Activated T-cell treated with anti-CD3 and anti-CD28 coated beads, Interleukin-2, amount 50 U/mL, for 72 hours (primary cell): ENCODE results near the gene PHACTR1. TPM values are rescaled to one million over a fixed set of nuclear protein-coding genes. Genes with fewer than 3 reads are reported as not detected.
A peak's percentile ranks its signal among the peaks of the same experiment; 100 is the strongest.

Experiments used
- ATAC-seq, 2 donors: fragments of 150-1000 bp; cut with Tn5 transposase; replicated peaks in 1 of 2; 2 replicates each; pipeline ENCODE4 v1.10.0; 2021; ENCODE audit warnings: moderate library complexity in 2 of 2, mild to moderate bottlenecking in 1 of 2
- DNase-seq, 2 donors: peaks; one replicate each; pipeline ENCODE4 v3.0.0; 2021 to 2022; ENCODE audit warnings: mixed read lengths in 1 of 2
- H3K27ac Mint-ChIP-seq: one replicate; pipeline ENCODE4 v1.8.0; 2022; ENCODE audit warnings: mild to moderate bottlenecking, moderate library complexity, mixed read lengths
- H3K27me3 Mint-ChIP-seq: one replicate; pipeline ENCODE4 v1.8.0; 2022; ENCODE audit warnings: low read depth, mixed read lengths
- H3K36me3 Mint-ChIP-seq, 2 donors: one replicate each; pipeline ENCODE4 v1.8.0; 2022; ENCODE audit warnings: mixed read lengths in 2 of 2, mild to moderate bottlenecking in 1 of 2; ENCODE audit not compliant: insufficient read depth in 2 of 2
- H3K4me1 Mint-ChIP-seq: one replicate; pipeline ENCODE4 v1.8.0; 2022; ENCODE audit warnings: low read depth, mixed read lengths
- H3K4me3 Mint-ChIP-seq, 2 donors: one replicate each; pipeline ENCODE4 v1.8.0; 2022; ENCODE audit warnings: mild to moderate bottlenecking in 2 of 2, mixed read lengths in 2 of 2, moderate library complexity in 2 of 2
- H3K9me3 Mint-ChIP-seq, 2 donors: one replicate each; pipeline ENCODE4 v1.8.0; 2022; ENCODE audit warnings: mixed read lengths in 2 of 2
- total RNA-seq, 2 donors: library from RNA; stranded (reverse); gene quantifications; one replicate each; pipeline ENCODE4 v1.2.3, GENCODE V29; 2022

The PHACTR1 gene
- total RNA-seq, 2 donors from 2014 or later = 0.05 to 0.16 TPM

DNA sequence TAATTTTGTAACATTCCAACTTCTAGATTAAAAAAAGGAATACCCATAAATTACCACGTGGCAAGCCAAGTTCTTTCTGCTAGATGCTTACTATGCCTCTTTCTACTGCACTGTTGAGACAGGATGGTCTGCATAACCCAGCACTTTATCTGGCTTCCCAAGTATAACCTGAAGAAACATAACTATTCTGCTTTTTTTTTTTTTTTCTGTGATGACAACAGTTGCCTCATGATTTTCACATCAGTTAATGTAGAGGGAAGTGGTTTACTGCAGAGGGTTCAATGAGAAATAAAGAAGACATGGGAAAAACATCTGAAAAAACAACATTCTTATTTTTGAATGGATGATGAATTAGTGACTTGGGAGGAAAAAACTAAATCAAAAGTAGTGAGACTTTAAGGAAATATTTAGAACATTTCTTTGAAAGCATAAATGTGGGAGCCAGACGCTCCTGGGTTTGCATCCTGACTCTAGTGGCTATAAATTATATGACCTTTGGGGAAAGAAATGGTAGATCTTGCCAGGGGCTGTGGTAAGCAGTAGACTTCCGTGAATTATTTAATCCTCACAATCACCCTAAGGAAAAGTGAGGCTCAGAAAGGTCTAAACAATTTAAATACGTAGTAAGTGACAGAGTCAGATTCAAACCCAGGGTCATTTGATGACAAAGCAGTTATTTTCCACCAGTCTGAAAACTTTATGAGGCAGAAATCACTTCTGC is 230.7 kb downstream of the PHACTR1 start:
- Mint-ChIP-seq H3K9me3 (peaks cover 0 to 2% of the 10 kb centered on the region in 2 donors), H3K27me3 (peaks cover 9% of the 10 kb centered on the region)

GRCh38 chr6:12947967-12948366 is 231.4 kb downstream of the PHACTR1 start:
- H3K36me3 Mint-ChIP-seq = no peaks in the 10 kb centered on the region
- no peak overlapping the region for H3K27ac Mint-ChIP-seq
- peaks cover 0 to 2% of the 10 kb centered on the region in 2 donors for H3K9me3 Mint-ChIP-seq
- DNase-seq (no peak), ATAC-seq (no peak)
- H3K27me3 Mint-ChIP-seq = peaks cover 9% of the 10 kb centered on the region
- H3K4me3 Mint-ChIP-seq = no peak overlapping the region
- H3K4me1 Mint-ChIP-seq = no peaks in the 10 kb centered on the region

More for the DNA sequence above, 230.7 kb downstream of the PHACTR1 start:
- DNase-seq (no peak), ATAC-seq (no peak)
- no peaks in the 10 kb centered on the region for H3K4me1 Mint-ChIP-seq
- H3K27ac Mint-ChIP-seq = no peak overlapping the region
- no peaks in the 10 kb centered on the region for H3K36me3 Mint-ChIP-seq
- H3K4me3 Mint-ChIP-seq = no peak overlapping the region

DNA sequence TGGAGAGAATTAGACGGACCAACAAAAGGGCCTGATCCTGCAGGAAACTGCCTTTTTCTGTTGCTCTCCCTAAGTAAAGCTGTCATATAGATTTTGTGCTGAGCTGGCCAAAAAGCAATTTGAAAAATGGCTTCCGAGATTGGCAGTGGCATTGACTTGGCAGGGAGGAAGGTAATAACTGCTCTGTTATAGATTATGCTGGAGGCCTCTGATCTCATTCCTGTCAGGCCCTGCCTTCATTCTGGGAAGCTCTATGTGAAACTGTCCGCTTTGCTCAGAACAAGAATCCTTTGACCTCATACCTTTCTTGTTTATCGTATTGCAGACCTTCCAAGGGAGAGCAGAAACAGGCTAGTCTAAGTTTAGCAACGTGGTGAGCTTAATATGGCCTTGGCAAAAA is 234.4 kb downstream of the PHACTR1 start:
- Mint-ChIP-seq H3K27ac (no peak overlapping the region), H3K4me3 (no peak overlapping the region), H3K9me3 (peaks cover 0 to 2% of the 10 kb centered on the region in 2 donors), H3K36me3 (no peaks in the 10 kb centered on the region), H3K4me1 (no peaks in the 10 kb centered on the region), H3K27me3 (peaks cover 24% of the 10 kb centered on the region)
- ATAC-seq = peak in 1 of 2 donors; percentile 51
- no peak for DNase-seq

DNA sequence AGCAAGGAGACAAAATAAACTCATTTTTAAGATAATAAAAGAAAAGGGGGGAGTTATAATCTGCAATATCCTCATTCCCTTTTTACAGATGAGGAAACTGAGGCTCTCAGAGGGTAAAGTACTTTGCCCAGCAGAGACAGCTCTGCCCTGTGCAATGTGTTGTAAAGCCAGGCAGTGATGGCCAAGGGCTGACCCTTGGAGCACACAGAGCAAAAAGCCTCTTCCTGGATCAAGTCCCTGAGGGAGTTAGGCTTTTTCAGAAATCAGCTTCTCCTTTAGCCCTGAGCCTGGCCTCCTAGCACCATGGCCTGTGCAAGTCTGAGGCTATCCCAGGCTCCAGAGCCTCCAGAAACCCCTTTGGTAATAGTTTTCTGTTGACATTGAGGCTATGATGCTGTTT is 234.8 kb downstream of the PHACTR1 start:
- no peak for ATAC-seq
- Mint-ChIP-seq H3K27ac (no peak overlapping the region), H3K4me1 (no peaks in the 10 kb centered on the region), H3K9me3 (peaks cover 0 to under 1% of the 10 kb centered on the region in 2 donors), H3K4me3 (no peak overlapping the region), H3K36me3 (no peaks in the 10 kb centered on the region), H3K27me3 (peaks cover 24% of the 10 kb centered on the region)
- DNase-seq = no peak

GRCh38 chr6:12952318-12952717 is 235.8 kb downstream of the PHACTR1 start:
- no peaks in the 10 kb centered on the region for H3K36me3 Mint-ChIP-seq
- no peak overlapping the region for H3K27ac Mint-ChIP-seq
- no peaks in the 10 kb centered on the region for H3K4me1 Mint-ChIP-seq
- H3K4me3 Mint-ChIP-seq = no peak overlapping the region
- no peaks in the 10 kb centered on the region for H3K9me3 Mint-ChIP-seq
- ATAC-seq = no peak
- H3K27me3 Mint-ChIP-seq = peaks cover 24% of the 10 kb centered on the region
- no peak for DNase-seq

GRCh38 chr6:12955956-12956355 is 239.4 kb downstream of the PHACTR1 start:
- Mint-ChIP-seq H3K4me3 (peak overlapping the region; percentile 86 to 89), H3K27me3 (peaks cover 38% of the 10 kb centered on the region)
- ATAC-seq = no peak

DNA sequence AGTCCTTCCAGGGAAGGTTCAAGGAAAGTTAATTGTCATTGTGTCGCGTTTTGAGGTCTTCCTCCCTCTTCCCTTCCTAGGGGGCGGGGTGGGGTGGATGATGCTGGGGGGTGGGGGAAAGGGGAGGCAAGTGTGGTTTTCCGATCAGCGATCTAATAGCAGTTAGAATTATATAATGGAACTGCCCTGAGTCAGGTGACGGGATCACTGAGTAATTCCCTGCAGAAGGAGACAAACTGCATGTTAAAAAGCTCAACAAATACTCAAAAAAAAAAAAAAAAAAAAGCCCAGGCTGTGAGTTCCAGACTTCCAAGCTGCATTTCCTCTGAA is 240.4 kb downstream of the PHACTR1 start:
- no peaks in the 10 kb centered on the region for H3K36me3 Mint-ChIP-seq
- no peak for ATAC-seq
- peaks cover 10% of the 10 kb centered on the region for H3K4me1 Mint-ChIP-seq
- no peaks in the 10 kb centered on the region for H3K9me3 Mint-ChIP-seq
- no peak overlapping the region for H3K27ac Mint-ChIP-seq
- no peak for DNase-seq
- H3K27me3 Mint-ChIP-seq = peaks cover 38% of the 10 kb centered on the region
- peak overlapping the region; percentile 86 to 89 for H3K4me3 Mint-ChIP-seq

More at GRCh38 chr6:12955956-12956355, 239.4 kb downstream of the PHACTR1 start:
- no peaks in the 10 kb centered on the region for H3K9me3 Mint-ChIP-seq
- no peak overlapping the region for H3K27ac Mint-ChIP-seq
- no peaks in the 10 kb centered on the region for H3K36me3 Mint-ChIP-seq
- no peak for DNase-seq
- peaks cover 10% of the 10 kb centered on the region for H3K4me1 Mint-ChIP-seq

DNA sequence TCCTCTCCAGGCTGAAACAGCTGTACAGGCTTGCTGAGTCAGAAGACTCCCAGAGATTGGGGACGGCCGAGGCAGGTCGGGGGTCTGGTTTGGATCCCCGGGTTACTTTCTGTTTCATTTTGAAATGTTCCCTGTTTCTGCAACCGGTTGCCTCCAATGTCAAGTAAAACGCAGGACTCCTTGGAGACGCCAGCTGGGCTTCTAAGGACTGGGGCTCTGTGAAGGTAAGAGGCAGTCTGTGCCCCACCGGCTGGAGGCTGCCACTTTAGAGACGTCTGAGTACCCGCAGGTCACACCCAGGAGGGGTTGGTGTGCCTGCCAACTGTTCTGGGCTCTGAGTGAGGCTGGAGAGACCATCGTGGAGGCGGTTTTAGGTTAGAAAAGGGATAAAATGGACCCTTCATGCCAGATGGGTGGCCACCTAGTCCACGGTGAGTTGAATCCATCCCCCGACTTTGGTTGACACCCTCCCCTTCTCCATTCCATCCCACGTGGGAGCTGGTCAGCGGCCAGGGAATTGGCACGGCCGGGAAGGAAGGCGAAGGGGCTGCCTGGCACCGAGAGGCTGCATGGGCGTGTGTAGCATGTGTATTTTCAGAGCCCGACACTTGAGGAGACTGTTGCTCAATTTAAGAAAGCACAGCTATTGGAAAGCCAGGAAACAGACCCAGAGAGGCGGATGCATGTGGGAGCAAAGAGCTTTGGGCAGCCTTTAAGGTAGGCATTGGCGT is 240.9 kb downstream of the PHACTR1 start:
- peaks cover 38% of the 10 kb centered on the region for H3K27me3 Mint-ChIP-seq
- no peak overlapping the region for H3K27ac Mint-ChIP-seq
- ATAC-seq (peak; percentile 66), DNase-seq (peak; percentile 6 to 11)
- no peaks in the 10 kb centered on the region for H3K36me3 Mint-ChIP-seq
- peak overlapping the region; percentile 86 to 89 for H3K4me3 Mint-ChIP-seq
- peaks cover 10% of the 10 kb centered on the region for H3K4me1 Mint-ChIP-seq
- H3K9me3 Mint-ChIP-seq = no peaks in the 10 kb centered on the region

- Mint-ChIP-seq H3K27me3 (peaks cover 38% of the 10 kb centered on the region), H3K9me3 (no peaks in the 10 kb centered on the region), H3K4me3 (peak overlapping the region; percentile 86 to 89), H3K4me1 (peaks cover 17% of the 10 kb centered on the region), H3K36me3 (no peaks in the 10 kb centered on the region), H3K27ac (no peak overlapping the region)
- ATAC-seq = no peak
- no peak for DNase-seq
These were observed 241.6 kb downstream of the PHACTR1 start for GRCh38 chr6:12958052-12958706.

DNA sequence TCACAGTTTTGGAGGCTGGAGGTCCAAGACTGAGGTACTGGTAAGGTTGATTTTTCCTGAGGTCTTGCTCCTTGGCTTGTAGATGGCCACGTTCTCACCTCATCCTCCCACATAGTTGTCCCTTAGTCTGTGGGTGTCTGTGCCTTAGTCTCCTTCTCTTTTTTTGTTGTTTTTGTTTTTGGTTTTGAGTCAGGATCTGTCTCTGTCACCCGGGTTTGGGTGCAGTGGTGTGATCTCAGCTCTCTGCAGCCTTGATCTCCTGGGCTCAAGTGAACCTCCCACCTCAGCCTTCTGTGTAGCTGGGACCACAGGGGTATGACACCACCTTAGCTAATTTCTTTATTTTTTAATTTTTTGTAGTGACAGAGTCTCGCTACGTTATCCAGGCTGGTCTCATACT is 245.2 kb downstream of the PHACTR1 start:
- DNase-seq (no peak), ATAC-seq (no peak)
- no peak overlapping the region for H3K27ac Mint-ChIP-seq
- H3K4me1 Mint-ChIP-seq = peaks cover 20% of the 10 kb centered on the region
- H3K36me3 Mint-ChIP-seq = no peaks in the 10 kb centered on the region
- H3K9me3 Mint-ChIP-seq = no peaks in the 10 kb centered on the region
- H3K4me3 Mint-ChIP-seq = no peak overlapping the region
- H3K27me3 Mint-ChIP-seq = peaks cover 25% of the 10 kb centered on the region

DNA sequence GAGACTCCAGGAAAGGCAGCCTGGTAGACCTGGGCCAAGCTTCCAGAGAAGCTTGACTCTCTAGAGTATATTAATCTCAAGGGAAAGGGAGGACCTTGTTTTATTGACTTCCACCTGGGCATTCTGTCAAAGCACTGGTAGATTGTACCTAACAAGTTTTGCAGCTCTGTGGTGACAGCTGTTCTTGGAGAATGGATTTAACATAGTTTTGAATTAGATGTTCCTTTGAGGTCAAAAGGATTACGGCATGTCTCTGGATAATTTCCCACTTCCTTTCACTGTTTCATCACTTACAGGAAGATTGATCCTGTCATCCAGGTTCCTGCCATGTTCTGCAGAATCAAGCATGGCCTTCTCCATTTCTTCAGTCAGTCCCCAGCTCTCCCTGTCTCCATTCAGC is 246.0 kb downstream of the PHACTR1 start:
- peaks cover 18% of the 10 kb centered on the region for H3K4me1 Mint-ChIP-seq
- H3K9me3 Mint-ChIP-seq = no peaks in the 10 kb centered on the region
- no peak overlapping the region for H3K27ac Mint-ChIP-seq
- H3K27me3 Mint-ChIP-seq = peaks cover 23% of the 10 kb centered on the region
- ATAC-seq = no peak
- no peaks in the 10 kb centered on the region for H3K36me3 Mint-ChIP-seq
- no peak for DNase-seq
- no peak overlapping the region for H3K4me3 Mint-ChIP-seq

GRCh38 chr6:12962987-12963386 is 246.4 kb downstream of the PHACTR1 start:
- no peak overlapping the region for H3K4me3 Mint-ChIP-seq
- H3K27ac Mint-ChIP-seq = no peak overlapping the region
- H3K4me1 Mint-ChIP-seq = peaks cover 13% of the 10 kb centered on the region
- no peaks in the 10 kb centered on the region for H3K9me3 Mint-ChIP-seq
- DNase-seq (no peak), ATAC-seq (peak in 1 of 2 donors; percentile 25)
- H3K36me3 Mint-ChIP-seq = no peaks in the 10 kb centered on the region
- H3K27me3 Mint-ChIP-seq = peaks cover 21% of the 10 kb centered on the region

GRCh38 chr6:12963567-12963966 is 247.0 kb downstream of the PHACTR1 start:
- ATAC-seq (no peak), DNase-seq (no peak)
- Mint-ChIP-seq H3K27ac (no peak overlapping the region), H3K27me3 (peaks cover 21% of the 10 kb centered on the region), H3K9me3 (no peaks in the 10 kb centered on the region), H3K4me3 (no peak overlapping the region), H3K4me1 (peaks cover 10% of the 10 kb centered on the region), H3K36me3 (no peaks in the 10 kb centered on the region)
